GM12878 (cell line): ENCODE results near the gene AGAP3. TPM values are rescaled to one million over a fixed set of nuclear protein-coding genes. Genes with fewer than 3 reads are reported as not detected.

ENCODE experiments used
- ATF3 ChIP-seq: IDR thresholded peaks from 2 replicates; pipeline ENCODE4 v1.6.1; 2011; ENCODE audit warnings: low read depth, mild to moderate bottlenecking, low read length, moderate library complexity, borderline replicate concordance; ENCODE audit errors: extremely low read depth
- KDM1A ChIP-seq: fragments of 200-600 bp; sonication (generic); IDR thresholded peaks from 2 replicates; pipeline ENCODE4 v1.6.1; 2016; ENCODE audit warnings: borderline replicate concordance
- SMAD5 ChIP-seq: IDR thresholded peaks from 2 replicates; pipeline ENCODE4 v1.6.1; 2016; ENCODE audit warnings: antibody characterized with exemption, low read depth
- ZBED1 ChIP-seq: IDR thresholded peaks from 2 replicates; pipeline ENCODE4 v1.6.1; 2016; ENCODE audit warnings: borderline replicate concordance
- ZBTB4 ChIP-seq: fragments of 450-650 bp; formaldehyde crosslinking; IDR thresholded peaks from 2 replicates; pipeline ENCODE4 v1.4.0; 2022; ENCODE audit warnings: mild to moderate bottlenecking, moderate library complexity
- polyA plus RNA-seq, 11 experiments: library from polyadenylated mRNA; depleted of rRNA in 4 of 11; unstranded in 6 of 11; stranded (reverse) in 5 of 11; fragments of >200 nt; fragmentation: Nextera tagmentation in 4 of 11; fragmentation: Illumina TruSeq in 1 of 11; extraction: Ambion mirVana in 4 of 11; extraction: Trizol in 1 of 11; gene quantifications; 1 replicate in 1 of 11; 2 replicates in 10 of 11; pipeline versions ENCODE4 v1.2.1 to v1.2.3, GENCODE V29; 2011 to 2016; ENCODE audit warnings: inconsistent platforms in 2 of 11, missing spikeins in 2 of 11, low read depth in 1 of 11
- total RNA-seq, 4 experiments: library from RNA; depleted of rRNA in 3 of 4; stranded (reverse); fragments of >200 nt in 3 of 4; fragmentation: Illumina TruSeq in 1 of 4; extraction: Trizol in 1 of 4; gene quantifications; 2 replicates each; pipeline versions ENCODE4 v1.2.1 to v1.2.3, GENCODE V29; 2013 to 2021
- TF ChIP-seq, protein P1 (sequence below): fragments of 450-650 bp; IDR thresholded peaks from 2 replicates; pipeline ENCODE4 v1.6.1; 2017; ENCODE audit warnings: mild to moderate bottlenecking
- TF ChIP-seq, protein P2 (sequence below): fragments of 450-650 bp; IDR thresholded peaks from 2 replicates; pipeline ENCODE4 v1.6.1; 2017; ENCODE audit warnings: low read depth, mild to moderate bottlenecking, moderate library complexity

The AGAP3 gene
- total and polyA plus RNA-seq, 10 of the 15 experiments (the other 5 are each of a cell fraction or from before 2014, with no cell fraction given): 1.8 to 68.1 (median 15.7) TPM

- TF ChIP-seq ZBTB4 (CRISPR knock-in tag): no peak
- no peak for TF ChIP-seq KDM1A
- no peak for TF ChIP-seq ZBED1
- no peak for TF ChIP-seq ATF3
- TF ChIP-seq, protein P1, sequence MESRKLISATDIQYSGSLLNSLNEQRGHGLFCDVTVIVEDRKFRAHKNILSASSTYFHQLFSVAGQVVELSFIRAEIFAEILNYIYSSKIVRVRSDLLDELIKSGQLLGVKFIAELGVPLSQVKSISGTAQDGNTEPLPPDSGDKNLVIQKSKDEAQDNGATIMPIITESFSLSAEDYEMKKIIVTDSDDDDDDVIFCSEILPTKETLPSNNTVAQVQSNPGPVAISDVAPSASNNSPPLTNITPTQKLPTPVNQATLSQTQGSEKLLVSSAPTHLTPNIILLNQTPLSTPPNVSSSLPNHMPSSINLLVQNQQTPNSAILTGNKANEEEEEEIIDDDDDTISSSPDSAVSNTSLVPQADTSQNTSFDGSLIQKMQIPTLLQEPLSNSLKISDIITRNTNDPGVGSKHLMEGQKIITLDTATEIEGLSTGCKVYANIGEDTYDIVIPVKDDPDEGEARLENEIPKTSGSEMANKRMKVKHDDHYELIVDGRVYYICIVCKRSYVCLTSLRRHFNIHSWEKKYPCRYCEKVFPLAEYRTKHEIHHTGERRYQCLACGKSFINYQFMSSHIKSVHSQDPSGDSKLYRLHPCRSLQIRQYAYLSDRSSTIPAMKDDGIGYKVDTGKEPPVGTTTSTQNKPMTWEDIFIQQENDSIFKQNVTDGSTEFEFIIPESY: no peak
- TF ChIP-seq, protein P2, sequence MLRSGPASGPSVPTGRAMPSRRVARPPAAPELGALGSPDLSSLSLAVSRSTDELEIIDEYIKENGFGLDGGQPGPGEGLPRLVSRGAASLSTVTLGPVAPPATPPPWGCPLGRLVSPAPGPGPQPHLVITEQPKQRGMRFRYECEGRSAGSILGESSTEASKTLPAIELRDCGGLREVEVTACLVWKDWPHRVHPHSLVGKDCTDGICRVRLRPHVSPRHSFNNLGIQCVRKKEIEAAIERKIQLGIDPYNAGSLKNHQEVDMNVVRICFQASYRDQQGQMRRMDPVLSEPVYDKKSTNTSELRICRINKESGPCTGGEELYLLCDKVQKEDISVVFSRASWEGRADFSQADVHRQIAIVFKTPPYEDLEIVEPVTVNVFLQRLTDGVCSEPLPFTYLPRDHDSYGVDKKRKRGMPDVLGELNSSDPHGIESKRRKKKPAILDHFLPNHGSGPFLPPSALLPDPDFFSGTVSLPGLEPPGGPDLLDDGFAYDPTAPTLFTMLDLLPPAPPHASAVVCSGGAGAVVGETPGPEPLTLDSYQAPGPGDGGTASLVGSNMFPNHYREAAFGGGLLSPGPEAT: no peak
- TF ChIP-seq SMAD5: no peak
- TF ChIP-seq, all 136 proteins: peak for 0
Measured at GRCh38 chr7:151122276-151122675, 36.0 kb downstream of the AGAP3 start (continued).
